Measurements from ENCODE around the gene AKAP1.

DNA sequence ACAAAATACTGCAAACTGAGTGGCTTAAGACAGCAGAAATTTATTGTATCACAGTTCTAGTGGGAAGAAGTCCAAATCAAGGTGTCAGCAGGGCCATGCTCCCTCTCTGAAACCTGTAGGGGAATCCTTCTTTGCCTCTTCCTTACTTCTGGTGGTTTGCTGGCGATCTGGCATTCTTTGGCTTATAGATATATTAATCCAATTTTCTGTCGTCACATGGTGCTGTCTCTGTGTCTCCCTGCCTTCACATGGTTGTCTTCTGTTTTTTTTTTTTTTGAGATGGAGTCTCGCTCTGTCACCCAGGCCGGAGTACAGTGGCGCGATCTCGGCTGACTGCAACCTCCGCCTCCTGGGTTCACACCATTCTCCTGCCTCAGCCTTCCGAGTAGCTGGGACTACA lies 6.8 kb upstream of the AKAP1 start:
- TF ChIP-seq ZFP36 (IDR thresholded peaks at IDR 0.05; ENCODE audit: borderline replicate concordance, partially characterized antibody) = no peak
- TF ChIP-seq CEBPB (IDR thresholded peaks at IDR 0.05) = no peak
